Fibroblast of lung (primary cell): ENCODE data around the gene MYRFL. TPM values are rescaled to one million over a fixed set of nuclear protein-coding genes. Genes with fewer than 3 reads are reported as not detected.

Source experiments
- DNase-seq, 2 donors: peaks; one replicate each; pipeline versions ENCODE4 v3.0.0 to v3.0.0-alpha.2; 2010; ENCODE audit warnings: low read depth in 2 of 2
- H2AFZ ChIP-seq: 2 replicates; pipeline ENCODE4 v1.5.1; 2012; ENCODE audit warnings: low read length, control low read depth, inconsistent platforms
- H3K27ac ChIP-seq: 2 replicates; pipeline ENCODE4 v1.5.1; 2011; ENCODE audit warnings: low read length, control low read depth; ENCODE audit not compliant: insufficient read depth
- H3K27me3 ChIP-seq: 2 replicates; pipeline ENCODE4 v1.5.1; 2011; ENCODE audit warnings: mild to moderate bottlenecking, low read length; ENCODE audit not compliant: control insufficient read depth, insufficient read depth
- H3K36me3 ChIP-seq: 2 replicates; pipeline ENCODE4 v1.5.1; 2011; ENCODE audit warnings: low read length; ENCODE audit not compliant: control insufficient read depth, insufficient read depth
- H3K4me1 ChIP-seq: 2 replicates; pipeline ENCODE4 v1.5.1; 2011; ENCODE audit warnings: low read length; ENCODE audit not compliant: control insufficient read depth, insufficient read depth; ENCODE audit errors: extremely low read depth
- H3K4me2 ChIP-seq: 2 replicates; pipeline ENCODE4 v1.5.1; 2011; ENCODE audit warnings: low read length, control low read depth; ENCODE audit not compliant: insufficient read depth; ENCODE audit errors: extremely low read depth
- H3K4me3 ChIP-seq, 4 experiments: fragments of 200-600 bp in 1 of 4; sonication (generic) in 1 of 4; replicated peaks in 1 of 4; 2 replicates each; pipeline ENCODE4 v1.5.1; 2011 to 2016; ENCODE audit warnings: low read length in 4 of 4, low read depth in 3 of 4, mild to moderate bottlenecking in 3 of 4, control low read depth in 2 of 4, inconsistent platforms in 1 of 4, mixed read lengths in 1 of 4; ENCODE audit not compliant: insufficient read depth in 1 of 4; ENCODE audit errors: control extremely low read depth in 1 of 4
- H3K79me2 ChIP-seq: 2 replicates; pipeline ENCODE4 v1.5.1; 2012; ENCODE audit warnings: mild to moderate bottlenecking, low read length, inconsistent platforms; ENCODE audit not compliant: control insufficient read depth, insufficient read depth
- H3K9ac ChIP-seq: 2 replicates; pipeline ENCODE4 v1.5.1; 2011; ENCODE audit warnings: mild to moderate bottlenecking, low read length, control low read depth; ENCODE audit not compliant: insufficient read depth
- H3K9me3 ChIP-seq: 2 replicates; pipeline ENCODE4 v1.5.1; 2012; ENCODE audit warnings: low read depth, low read length; ENCODE audit not compliant: control insufficient read depth, insufficient read depth
- H4K20me1 ChIP-seq: 2 replicates; pipeline ENCODE4 v1.5.1; 2011; ENCODE audit warnings: low read length; ENCODE audit not compliant: control insufficient read depth, insufficient read depth; ENCODE audit errors: extremely low read depth
- EZH2 ChIP-seq: IDR thresholded peaks from 2 replicates; pipeline ENCODE4 v1.5.1; 2012; ENCODE audit warnings: low read length, control low read depth, mild to moderate bottlenecking; ENCODE audit errors: missing control alignments
- polyA plus RNA-seq, 2 donors: library from polyadenylated mRNA; depleted of rRNA in 1 of 2; stranded (reverse) in 1 of 2; unstranded in 1 of 2; fragments of >200 nt; gene quantifications; 2 replicates each; pipeline ENCODE4 v1.2.1, GENCODE V29; 2011 to 2012; ENCODE audit warnings: missing spikeins in 1 of 2
- total RNA-seq: library from RNA; depleted of rRNA; stranded (reverse); fragments of >200 nt; gene quantifications from 2 replicates; pipeline ENCODE4 v1.2.1, GENCODE V29; 2014
- TF ChIP-seq, protein P1 (sequence below), 2 donors: IDR thresholded peaks in 1 of 2; conservative IDR thresholded peaks in 1 of 2; 1 replicate in 1 of 2; 2 replicates in 1 of 2; pipeline ENCODE4 v1.5.1; 2011 to 2012; ENCODE audit warnings: low read length in 2 of 2, control low read depth in 1 of 2, inconsistent platforms in 1 of 2, low read depth in 1 of 2, mild to moderate bottlenecking in 1 of 2

The MYRFL gene
- total and polyA plus RNA-seq, 2 donors (not counting 1 experiment from before 2014, with no cell fraction given) = not detected

DNA sequence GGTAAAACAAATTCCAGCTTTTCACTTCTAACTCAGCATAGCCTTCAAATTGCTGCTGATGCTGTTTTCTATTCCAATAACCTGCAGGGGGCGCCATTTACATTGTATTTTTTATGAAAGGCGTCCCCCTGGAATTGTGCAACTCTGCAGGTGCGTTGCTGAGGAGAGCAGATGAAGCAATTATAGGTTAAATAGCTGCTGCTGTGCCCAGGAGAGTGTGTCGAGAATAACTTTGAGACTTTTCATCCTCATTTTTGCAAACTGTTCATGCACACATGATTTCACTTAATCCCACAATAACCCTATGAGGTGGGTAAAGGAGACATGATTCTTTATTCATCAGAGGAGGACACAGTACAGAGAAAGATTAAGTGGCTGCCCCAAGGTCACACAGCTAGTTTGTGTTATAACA is 75.7 kb downstream of the MYRFL start:
- H4K20me1 ChIP-seq = no peaks in the 10 kb centered on the region
- DNase-seq = peak; percentile 58 to 68
- peaks cover 4% of the 10 kb centered on the region for H3K4me1 ChIP-seq
- H3K4me3 ChIP-seq = no peak overlapping the region
- no peaks in the 10 kb centered on the region for H3K9me3 ChIP-seq
- H3K4me2 ChIP-seq = no peak overlapping the region
- no peaks in the 10 kb centered on the region for H3K79me2 ChIP-seq
- H3K27me3 ChIP-seq = no peaks in the 10 kb centered on the region
- H2AFZ ChIP-seq = no peak overlapping the region
- H3K36me3 ChIP-seq = no peaks in the 10 kb centered on the region
- H3K9ac ChIP-seq = no peak overlapping the region
- H3K27ac ChIP-seq = no peak overlapping the region
- no peak for TF ChIP-seq EZH2
- TF ChIP-seq, protein P1, sequence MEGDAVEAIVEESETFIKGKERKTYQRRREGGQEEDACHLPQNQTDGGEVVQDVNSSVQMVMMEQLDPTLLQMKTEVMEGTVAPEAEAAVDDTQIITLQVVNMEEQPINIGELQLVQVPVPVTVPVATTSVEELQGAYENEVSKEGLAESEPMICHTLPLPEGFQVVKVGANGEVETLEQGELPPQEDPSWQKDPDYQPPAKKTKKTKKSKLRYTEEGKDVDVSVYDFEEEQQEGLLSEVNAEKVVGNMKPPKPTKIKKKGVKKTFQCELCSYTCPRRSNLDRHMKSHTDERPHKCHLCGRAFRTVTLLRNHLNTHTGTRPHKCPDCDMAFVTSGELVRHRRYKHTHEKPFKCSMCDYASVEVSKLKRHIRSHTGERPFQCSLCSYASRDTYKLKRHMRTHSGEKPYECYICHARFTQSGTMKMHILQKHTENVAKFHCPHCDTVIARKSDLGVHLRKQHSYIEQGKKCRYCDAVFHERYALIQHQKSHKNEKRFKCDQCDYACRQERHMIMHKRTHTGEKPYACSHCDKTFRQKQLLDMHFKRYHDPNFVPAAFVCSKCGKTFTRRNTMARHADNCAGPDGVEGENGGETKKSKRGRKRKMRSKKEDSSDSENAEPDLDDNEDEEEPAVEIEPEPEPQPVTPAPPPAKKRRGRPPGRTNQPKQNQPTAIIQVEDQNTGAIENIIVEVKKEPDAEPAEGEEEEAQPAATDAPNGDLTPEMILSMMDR (conservative IDR thresholded peaks at IDR 0.05 in 1 of 2, IDR thresholded peaks at IDR 0.05 in 1 of 2; ENCODE audit: low read depth in 1 of 2, low read length in 2 of 2) = peak; percentile 70 to 73

DNA sequence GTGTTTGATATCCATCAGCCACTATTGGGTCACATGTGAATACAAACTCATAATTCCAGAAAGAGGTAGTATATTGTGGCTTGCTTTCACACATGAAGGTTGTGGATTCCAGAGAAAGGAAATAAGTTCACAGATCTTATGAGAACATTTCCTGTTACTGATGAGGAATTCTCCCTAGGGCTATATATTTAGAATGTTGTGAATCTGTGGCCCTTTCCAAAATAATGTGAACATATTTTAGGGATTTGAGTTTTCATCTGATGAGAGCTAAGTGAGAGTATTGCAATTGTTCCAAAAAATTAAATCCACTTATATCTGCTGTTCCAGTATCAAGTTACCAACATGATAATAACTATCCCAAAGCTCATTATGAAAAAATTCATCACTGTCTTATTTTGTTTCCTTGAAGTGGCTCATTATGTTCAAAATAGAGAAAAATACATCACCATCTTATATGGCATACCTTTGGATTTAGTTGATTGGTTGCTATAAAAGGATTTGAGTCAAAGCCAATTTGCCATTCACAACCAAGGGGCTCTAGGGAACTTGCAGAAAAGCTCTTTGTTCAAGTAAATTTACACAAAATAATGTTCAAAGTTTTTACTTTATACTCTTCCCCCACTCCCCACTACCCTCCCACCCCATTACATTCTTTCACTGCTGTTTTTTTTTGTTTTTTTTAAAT is 76.3 kb downstream of the MYRFL start:
- H3K9ac ChIP-seq = no peak overlapping the region
- no peaks in the 10 kb centered on the region for H3K9me3 ChIP-seq
- peaks cover 4% of the 10 kb centered on the region for H3K4me1 ChIP-seq
- H2AFZ ChIP-seq = no peak overlapping the region
- no peak for DNase-seq
- no peak overlapping the region for H3K4me3 ChIP-seq
- no peak for TF ChIP-seq EZH2
- TF ChIP-seq, protein P1 (conservative IDR thresholded peaks at IDR 0.05 in 1 of 2, IDR thresholded peaks at IDR 0.05 in 1 of 2; ENCODE audit: low read depth in 1 of 2, low read length in 2 of 2) = no peak
- H4K20me1 ChIP-seq = no peaks in the 10 kb centered on the region
- no peaks in the 10 kb centered on the region for H3K36me3 ChIP-seq
- peaks cover 2% of the 10 kb centered on the region for H3K27me3 ChIP-seq
- H3K4me2 ChIP-seq = no peak overlapping the region
- no peaks in the 10 kb centered on the region for H3K79me2 ChIP-seq
- H3K27ac ChIP-seq = no peak overlapping the region

DNA sequence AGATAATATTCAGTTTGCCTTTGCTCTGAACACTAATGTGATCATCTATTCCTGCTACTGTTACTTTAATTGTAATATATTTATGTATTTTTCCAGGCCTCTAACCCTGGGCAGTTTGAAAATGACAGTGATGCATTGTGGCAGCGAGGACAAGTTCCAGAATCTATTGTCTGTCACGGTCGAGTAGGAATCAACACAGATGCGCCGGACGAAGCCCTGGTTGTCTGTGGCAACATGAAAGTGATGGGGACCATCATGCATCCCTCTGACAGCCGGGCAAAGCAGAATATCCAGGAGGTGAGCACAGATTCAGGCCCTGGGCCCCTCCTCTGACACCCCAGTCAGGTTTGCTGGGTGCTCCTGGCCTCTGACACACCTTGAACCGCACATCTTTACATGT is 78.5 kb downstream of the MYRFL start:
- Histone ChIP-seq H3K4me2 (no peak overlapping the region), H3K4me3 (no peak overlapping the region), H3K4me1 (no peaks in the 10 kb centered on the region), H3K79me2 (no peaks in the 10 kb centered on the region), H3K9me3 (no peaks in the 10 kb centered on the region), H2AFZ (no peak overlapping the region), H4K20me1 (no peaks in the 10 kb centered on the region), H3K27ac (no peak overlapping the region), H3K36me3 (no peaks in the 10 kb centered on the region), H3K27me3 (peaks cover 2% of the 10 kb centered on the region), H3K9ac (no peak overlapping the region)
- TF ChIP-seq, protein P1 (conservative IDR thresholded peaks at IDR 0.05 in 1 of 2, IDR thresholded peaks at IDR 0.05 in 1 of 2; ENCODE audit: low read depth in 1 of 2, low read length in 2 of 2) = no peak
- no peak for TF ChIP-seq EZH2
- no peak for DNase-seq
